Stomach (tissue), 9 donors: ENCODE measurements around the gene KRT8. TPM values are rescaled to one million over a fixed set of nuclear protein-coding genes. Genes with fewer than 3 reads are reported as not detected.
A peak's percentile ranks its signal among the peaks of the same experiment; 100 is the strongest.

ENCODE experiments used
- DNase-seq, 2 donors: peaks; one replicate each; pipeline versions ENCODE4 v3.0.0 to v3.0.0-alpha.2; 2013 to 2019
- H3K27ac ChIP-seq, 5 donors: fragments of 200-600 bp in 4 of 5; sonication (generic) in 4 of 5; one replicate each; pipeline ENCODE4 v1.5.1; 2013 to 2019; ENCODE audit warnings: mild to moderate bottlenecking in 1 of 5, moderate library complexity in 1 of 5
- H3K27me3 ChIP-seq, 3 donors: fragments of 200-600 bp; sonication (generic); one replicate each; pipeline ENCODE4 v1.5.1; 2017 to 2019; ENCODE audit warnings: mixed run types in 1 of 3
- H3K36me3 ChIP-seq, 4 donors: fragments of 200-600 bp; sonication (generic); 1 replicate in 3 of 4; 2 replicates in 1 of 4; pipeline ENCODE4 v1.5.1; 2016 to 2019
- H3K4me1 ChIP-seq, 4 donors: fragments of 200-600 bp; sonication (generic); one replicate each; pipeline ENCODE4 v1.5.1; 2016 to 2019
- H3K4me3 ChIP-seq, 4 donors: fragments of 200-600 bp; sonication (generic) in 3 of 4; one replicate each; pipeline ENCODE4 v1.5.1; 2016 to 2019; ENCODE audit warnings: mild to moderate bottlenecking in 1 of 4
- H3K9me3 ChIP-seq, 4 donors: fragments of 200-600 bp; sonication (generic); one replicate each; pipeline ENCODE4 v1.5.1; 2016 to 2019
- EP300 ChIP-seq: sonication (generic); formaldehyde crosslinking; IDR thresholded peaks from one replicate; pipeline ENCODE4 v1.6.1; 2017; ENCODE audit warnings: antibody characterized with exemption
- POLR2A ChIP-seq, 4 donors: fragments of 450-650 bp; IDR thresholded peaks; one replicate each; pipeline ENCODE4 v1.6.1; 2016; ENCODE audit warnings: antibody characterized with exemption in 4 of 4, control low read depth in 2 of 4, mild to moderate bottlenecking in 1 of 4, moderate library complexity in 1 of 4
- POLR2AphosphoS5 ChIP-seq, 3 donors: sonication (generic); formaldehyde crosslinking; IDR thresholded peaks; one replicate each; pipeline ENCODE4 v1.6.1; 2016; ENCODE audit warnings: antibody characterized with exemption in 3 of 3
- WGBS, 5 donors: extraction: QIAGEN DNeasy Blood & Tissue Kit in 3 of 5; methylation state at CpG; one replicate each; pipeline versions ENCODE4 v1.1.5 to v1.1.7; 2013 to 2018; 5-methylcytosine and 5-hydroxymethylcytosine counted together
- intact Hi-C: fragments of 100-400 bp; cut with DNase I; formaldehyde crosslinking; loops from one replicate; pipeline ENCODE4 v1.15.1; 2023; ENCODE audit warnings: low total_unique reads
- polyA plus RNA-seq, 3 donors: library from polyadenylated mRNA; stranded (reverse); fragments of 200-250 nt; gene quantifications; one replicate each; pipeline ENCODE4 v1.2.3, GENCODE V29; 2013
- total RNA-seq, 5 donors: library from RNA; depleted of rRNA; stranded (reverse); fragments of >200 nt; gene quantifications; one replicate each; pipeline versions ENCODE4 v1.1.0 to v1.2.3, GENCODE V29; 2014 to 2016
- TF ChIP-seq, protein P1 (sequence below), 7 experiments: fragments of 450-650 bp in 4 of 7; fragments of 200-600 bp in 3 of 7; sonication (generic) in 3 of 7; IDR thresholded peaks; one replicate each; pipeline ENCODE4 v1.5.1; 2016 to 2019; ENCODE audit warnings: antibody characterized with exemption in 7 of 7, control low read depth in 2 of 7, mild to moderate bottlenecking in 1 of 7
- donor health status: healthy with polysubstance abuse.
- donor health status: Bipolar disorder and iron deficiency.
- donor health status: healthy.

Gene KRT8
- total and polyA plus RNA-seq, 8 donors, result 71.2 to 1,740 (median 607) TPM

DNA sequence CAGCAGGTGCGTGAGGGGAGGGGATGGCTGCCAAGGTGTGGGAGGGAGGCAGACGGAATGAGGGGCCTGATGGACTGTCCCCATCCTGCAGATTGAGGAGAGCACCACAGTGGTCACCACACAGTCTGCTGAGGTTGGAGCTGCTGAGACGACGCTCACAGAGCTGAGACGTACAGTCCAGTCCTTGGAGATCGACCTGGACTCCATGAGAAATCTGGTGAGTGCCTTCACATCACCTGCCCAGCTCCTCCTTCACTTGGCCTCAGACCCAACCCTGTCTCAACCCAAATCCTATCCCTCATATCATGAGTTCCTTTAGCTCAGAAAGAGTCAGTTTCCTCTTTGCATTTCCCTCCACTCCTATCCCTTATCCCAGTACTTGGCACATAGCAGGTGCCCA, 46.8 kb upstream of the KRT8 start:
- H3K27me3 ChIP-seq, result peaks cover 0 to 17% (median 7%) of the 10 kb centered on the region in 3 donors
- peak overlapping the region in 4 of 5 donors; percentile 25 to 92 (median 72) for H3K27ac ChIP-seq
- peaks cover 11 to 31% (median 26%) of the 10 kb centered on the region in 4 donors for H3K36me3 ChIP-seq
- H3K4me1 ChIP-seq, result peaks cover 13 to 41% (median 36%) of the 10 kb centered on the region in 4 donors
- 38 to 64% (median 52%) methylated on average over 6 of the region's 6 CpGs for WGBS, 5 donors
- no peak for DNase-seq
- intact Hi-C loops, result loop anchor here (10.0 kb wide), 1 partner anchor 47 kb away; the partner anchor contains the start of gene KRT8
- TF ChIP-seq EP300 (no peak), POLR2AphosphoS5 (IDR thresholded peaks at IDR 0.05) (no peak), POLR2A (IDR thresholded peaks at IDR 0.05) (no peak)
- TF ChIP-seq, protein P1, sequence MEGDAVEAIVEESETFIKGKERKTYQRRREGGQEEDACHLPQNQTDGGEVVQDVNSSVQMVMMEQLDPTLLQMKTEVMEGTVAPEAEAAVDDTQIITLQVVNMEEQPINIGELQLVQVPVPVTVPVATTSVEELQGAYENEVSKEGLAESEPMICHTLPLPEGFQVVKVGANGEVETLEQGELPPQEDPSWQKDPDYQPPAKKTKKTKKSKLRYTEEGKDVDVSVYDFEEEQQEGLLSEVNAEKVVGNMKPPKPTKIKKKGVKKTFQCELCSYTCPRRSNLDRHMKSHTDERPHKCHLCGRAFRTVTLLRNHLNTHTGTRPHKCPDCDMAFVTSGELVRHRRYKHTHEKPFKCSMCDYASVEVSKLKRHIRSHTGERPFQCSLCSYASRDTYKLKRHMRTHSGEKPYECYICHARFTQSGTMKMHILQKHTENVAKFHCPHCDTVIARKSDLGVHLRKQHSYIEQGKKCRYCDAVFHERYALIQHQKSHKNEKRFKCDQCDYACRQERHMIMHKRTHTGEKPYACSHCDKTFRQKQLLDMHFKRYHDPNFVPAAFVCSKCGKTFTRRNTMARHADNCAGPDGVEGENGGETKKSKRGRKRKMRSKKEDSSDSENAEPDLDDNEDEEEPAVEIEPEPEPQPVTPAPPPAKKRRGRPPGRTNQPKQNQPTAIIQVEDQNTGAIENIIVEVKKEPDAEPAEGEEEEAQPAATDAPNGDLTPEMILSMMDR (IDR thresholded peaks at IDR 0.05), result no peak
- H3K4me3 ChIP-seq, result peak overlapping the region in 3 of 4 donors; percentile 45 to 67 (median 61)
- no peaks in the 10 kb centered on the region for H3K9me3 ChIP-seq

DNA sequence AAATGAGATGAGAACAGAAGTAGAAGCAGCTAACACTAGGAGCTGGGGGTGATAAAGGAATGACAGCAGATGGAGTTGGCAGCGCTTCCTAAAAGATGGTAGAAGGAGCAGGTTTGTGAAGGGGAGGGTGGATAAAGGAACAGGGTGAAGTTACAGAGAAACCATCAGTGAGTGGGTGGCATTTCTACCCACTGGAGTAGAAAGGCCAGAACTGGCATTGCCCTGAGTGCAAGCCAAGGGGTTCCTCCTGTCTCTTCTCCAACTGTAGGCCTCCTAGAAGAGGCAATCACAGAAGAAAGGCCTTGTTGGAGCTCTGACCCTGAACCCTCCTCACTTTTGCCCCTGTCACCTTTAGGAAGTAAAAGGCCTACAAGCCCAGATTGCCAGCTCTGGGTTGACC, 46.2 kb upstream of the KRT8 start:
- DNase-seq, result no peak
- peaks cover 13 to 46% (median 40%) of the 10 kb centered on the region in 4 donors for H3K4me1 ChIP-seq
- no peaks in the 10 kb centered on the region for H3K9me3 ChIP-seq
- TF ChIP-seq POLR2AphosphoS5 (IDR thresholded peaks at IDR 0.05) (no peak), EP300 (no peak), POLR2A (IDR thresholded peaks at IDR 0.05) (no peak)
- TF ChIP-seq, protein P1 (IDR thresholded peaks at IDR 0.05), result no peak
- H3K27ac ChIP-seq, result peak overlapping the region; percentile 25 to 92 (median 89)
- peak overlapping the region; percentile 45 to 67 (median 60) for H3K4me3 ChIP-seq
- H3K27me3 ChIP-seq, result peaks cover 0 to 17% (median 7%) of the 10 kb centered on the region in 3 donors
- intact Hi-C loops, result loop anchor here (10.0 kb wide), 1 partner anchor 46 kb away; the partner anchor contains the start of gene KRT8
- WGBS, 5 donors, result 39 to 78% (median 55%) methylated on average over 1 of the region's 1 CpG
- H3K36me3 ChIP-seq, result peaks cover 11 to 31% (median 26%) of the 10 kb centered on the region in 4 donors

DNA sequence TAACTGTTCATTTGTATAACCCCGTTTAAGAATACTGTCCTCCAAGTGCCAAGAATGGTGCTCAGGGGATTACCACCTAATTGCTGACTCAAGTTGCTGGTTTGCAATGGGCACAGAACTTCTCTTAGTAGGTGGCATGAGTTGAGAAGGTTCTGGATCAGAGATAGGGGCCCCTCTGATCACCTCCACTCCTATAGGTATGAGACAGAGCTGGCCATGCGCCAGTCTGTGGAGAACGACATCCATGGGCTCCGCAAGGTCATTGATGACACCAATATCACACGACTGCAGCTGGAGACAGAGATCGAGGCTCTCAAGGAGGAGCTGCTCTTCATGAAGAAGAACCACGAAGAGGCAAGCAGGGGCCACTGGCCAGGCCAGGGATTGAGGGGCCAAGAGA, 45.7 kb upstream of the KRT8 start:
- no peak for DNase-seq
- H3K9me3 ChIP-seq, result no peaks in the 10 kb centered on the region
- H3K4me3 ChIP-seq, result peak overlapping the region; percentile 45 to 67 (median 60)
- peak overlapping the region in 4 of 5 donors; percentile 89 to 92 (median 92) for H3K27ac ChIP-seq
- peaks cover 0 to 17% (median 7%) of the 10 kb centered on the region in 3 donors for H3K27me3 ChIP-seq
- peaks cover 13 to 52% (median 44%) of the 10 kb centered on the region in 4 donors for H3K4me1 ChIP-seq
- WGBS, 5 donors, result 31 to 61% (median 45%) methylated on average over 7 of the region's 7 CpGs
- intact Hi-C loops, result loop anchor here (10.0 kb wide), 1 partner anchor 46 kb away; the partner anchor contains the start of gene KRT8
- TF ChIP-seq POLR2A (IDR thresholded peaks at IDR 0.05) (no peak), POLR2AphosphoS5 (IDR thresholded peaks at IDR 0.05) (no peak), EP300 (no peak)
- TF ChIP-seq, protein P1 (IDR thresholded peaks at IDR 0.05), result no peak
- peaks cover 11 to 31% (median 26%) of the 10 kb centered on the region in 4 donors for H3K36me3 ChIP-seq

DNA sequence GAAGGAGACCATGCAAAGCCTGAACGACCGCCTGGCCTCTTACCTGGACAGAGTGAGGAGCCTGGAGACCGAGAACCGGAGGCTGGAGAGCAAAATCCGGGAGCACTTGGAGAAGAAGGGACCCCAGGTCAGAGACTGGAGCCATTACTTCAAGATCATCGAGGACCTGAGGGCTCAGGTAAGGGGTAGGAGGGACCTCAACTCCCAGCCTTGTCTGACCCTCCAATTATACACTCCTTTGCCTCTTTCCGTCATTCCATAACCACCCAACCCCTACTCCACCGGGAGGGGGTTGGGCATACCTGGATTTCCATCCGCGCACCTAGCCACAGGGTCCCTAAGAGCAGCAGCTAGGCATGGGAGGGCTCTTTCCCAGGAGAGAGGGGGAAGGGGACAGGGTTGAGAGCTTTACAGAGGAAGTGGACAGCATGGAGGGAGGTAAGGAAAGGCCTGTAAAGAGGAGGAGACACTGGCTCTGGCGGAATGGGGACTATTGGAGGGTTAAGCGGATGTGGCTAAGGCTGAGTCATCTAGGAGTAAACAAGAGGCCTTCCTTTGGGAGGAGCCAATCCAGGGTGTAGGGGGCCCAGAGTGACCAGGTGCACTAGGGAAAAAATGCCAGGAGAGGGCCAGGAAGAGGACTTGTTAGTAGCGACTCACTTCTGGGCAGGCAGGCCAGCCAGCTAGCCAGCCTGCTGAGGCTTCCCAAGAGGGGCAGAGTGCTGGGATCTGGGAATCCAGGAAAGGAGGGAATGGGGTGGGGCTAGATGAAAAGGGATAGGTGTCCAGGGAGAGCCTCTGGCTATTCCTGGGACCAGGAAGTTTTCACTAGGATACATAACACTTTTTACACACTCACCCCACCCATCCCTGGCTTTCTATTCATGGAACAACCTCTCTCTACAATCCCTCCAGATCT, 44.8 kb upstream of the KRT8 start:
- H3K36me3 ChIP-seq, result peaks cover 11 to 31% (median 26%) of the 10 kb centered on the region in 4 donors
- TF ChIP-seq EP300 (no peak), POLR2A (IDR thresholded peaks at IDR 0.05) (peak in 2 of 4 donors; percentile 44 to 79), POLR2AphosphoS5 (IDR thresholded peaks at IDR 0.05) (peak in 2 of 3 donors; percentile 91 to 95)
- H3K27ac ChIP-seq, result peak overlapping the region; percentile 89 to 93 (median 92)
- peaks cover 19 to 59% (median 46%) of the 10 kb centered on the region in 4 donors for H3K4me1 ChIP-seq
- WGBS, 5 donors, result 12 to 23% (median 19%) methylated on average over 12 to 13 of the region's 13 CpGs
- H3K9me3 ChIP-seq, result no peaks in the 10 kb centered on the region
- H3K27me3 ChIP-seq, result peaks cover 0 to 25% (median 7%) of the 10 kb centered on the region in 3 donors
- H3K4me3 ChIP-seq, result peak overlapping the region; percentile 45 to 67 (median 60)
- peak; percentile 81 to 94 for DNase-seq
- intact Hi-C loops, result loop anchor here (10.0 kb wide), 1 partner anchor 45 kb away; the partner anchor contains the start of gene KRT8
